Measurements from ENCODE around the gene MYO15A.

The MYO15A gene, protein sequence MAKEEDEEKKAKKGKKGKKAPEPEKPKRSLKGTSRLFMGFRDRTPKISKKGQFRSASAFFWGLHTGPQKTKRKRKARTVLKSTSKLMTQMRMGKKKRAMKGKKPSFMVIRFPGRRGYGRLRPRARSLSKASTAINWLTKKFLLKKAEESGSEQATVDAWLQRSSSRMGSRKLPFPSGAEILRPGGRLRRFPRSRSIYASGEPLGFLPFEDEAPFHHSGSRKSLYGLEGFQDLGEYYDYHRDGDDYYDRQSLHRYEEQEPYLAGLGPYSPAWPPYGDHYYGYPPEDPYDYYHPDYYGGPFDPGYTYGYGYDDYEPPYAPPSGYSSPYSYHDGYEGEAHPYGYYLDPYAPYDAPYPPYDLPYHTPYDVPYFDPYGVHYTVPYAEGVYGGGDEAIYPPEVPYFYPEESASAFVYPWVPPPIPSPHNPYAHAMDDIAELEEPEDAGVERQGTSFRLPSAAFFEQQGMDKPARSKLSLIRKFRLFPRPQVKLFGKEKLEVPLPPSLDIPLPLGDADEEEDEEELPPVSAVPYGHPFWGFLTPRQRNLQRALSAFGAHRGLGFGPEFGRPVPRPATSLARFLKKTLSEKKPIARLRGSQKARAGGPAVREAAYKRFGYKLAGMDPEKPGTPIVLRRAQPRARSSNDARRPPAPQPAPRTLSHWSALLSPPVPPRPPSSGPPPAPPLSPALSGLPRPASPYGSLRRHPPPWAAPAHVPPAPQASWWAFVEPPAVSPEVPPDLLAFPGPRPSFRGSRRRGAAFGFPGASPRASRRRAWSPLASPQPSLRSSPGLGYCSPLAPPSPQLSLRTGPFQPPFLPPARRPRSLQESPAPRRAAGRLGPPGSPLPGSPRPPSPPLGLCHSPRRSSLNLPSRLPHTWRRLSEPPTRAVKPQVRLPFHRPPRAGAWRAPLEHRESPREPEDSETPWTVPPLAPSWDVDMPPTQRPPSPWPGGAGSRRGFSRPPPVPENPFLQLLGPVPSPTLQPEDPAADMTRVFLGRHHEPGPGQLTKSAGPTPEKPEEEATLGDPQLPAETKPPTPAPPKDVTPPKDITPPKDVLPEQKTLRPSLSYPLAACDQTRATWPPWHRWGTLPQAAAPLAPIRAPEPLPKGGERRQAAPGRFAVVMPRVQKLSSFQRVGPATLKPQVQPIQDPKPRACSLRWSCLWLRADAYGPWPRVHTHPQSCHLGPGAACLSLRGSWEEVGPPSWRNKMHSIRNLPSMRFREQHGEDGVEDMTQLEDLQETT (N-terminal part only)

DNA sequence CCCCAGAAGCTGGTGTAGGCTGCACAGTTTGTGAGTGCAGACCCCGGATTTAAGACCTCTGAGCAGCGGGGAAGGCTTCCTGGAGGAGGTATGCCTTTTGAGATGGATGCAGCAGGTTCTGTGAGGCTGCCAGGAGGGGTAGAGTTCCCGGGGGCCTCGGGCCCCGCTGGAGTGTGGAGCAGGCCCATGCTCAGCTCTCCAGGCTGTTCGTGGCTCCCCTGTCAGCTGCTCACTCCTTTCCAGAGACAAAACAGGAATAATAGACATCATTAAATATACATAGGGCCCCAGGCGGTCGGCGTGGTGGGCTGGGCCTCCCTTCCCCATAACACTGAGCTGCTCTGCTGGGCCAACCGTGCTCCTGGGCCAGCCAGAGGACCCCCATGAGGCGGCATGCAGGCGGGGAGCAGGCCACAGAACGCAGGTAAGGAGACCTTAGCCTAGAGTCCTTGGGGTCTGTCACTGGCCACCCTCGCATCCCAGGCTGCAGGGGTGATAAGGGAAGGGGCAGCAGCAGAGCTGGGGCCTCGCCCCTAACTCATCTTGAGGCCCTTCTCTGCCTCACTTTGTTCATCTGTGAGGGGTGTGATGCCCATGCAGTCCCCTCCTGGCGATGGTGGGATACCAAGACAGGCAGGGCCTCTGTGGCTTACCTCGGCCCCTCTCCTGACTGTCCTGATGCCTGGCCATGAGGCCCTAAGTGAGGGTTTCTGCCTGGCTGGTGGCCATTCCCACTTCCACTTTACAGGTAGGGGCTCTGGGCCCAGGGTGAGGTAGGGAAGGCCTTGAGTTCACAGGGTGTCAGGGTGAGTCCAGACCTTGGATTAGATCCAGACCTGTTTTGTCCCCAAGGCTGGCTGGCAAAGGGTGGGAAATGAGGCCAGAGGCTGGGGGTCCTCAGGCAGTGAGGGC is at the start of gene MYO15A:
MYO15A (plus strand) TSS at position 356 of the 912 bp plus-strand sequence. CDS start 10,045 bp downstream, outside the sequence.
- TF ChIP-seq, protein P1, sequence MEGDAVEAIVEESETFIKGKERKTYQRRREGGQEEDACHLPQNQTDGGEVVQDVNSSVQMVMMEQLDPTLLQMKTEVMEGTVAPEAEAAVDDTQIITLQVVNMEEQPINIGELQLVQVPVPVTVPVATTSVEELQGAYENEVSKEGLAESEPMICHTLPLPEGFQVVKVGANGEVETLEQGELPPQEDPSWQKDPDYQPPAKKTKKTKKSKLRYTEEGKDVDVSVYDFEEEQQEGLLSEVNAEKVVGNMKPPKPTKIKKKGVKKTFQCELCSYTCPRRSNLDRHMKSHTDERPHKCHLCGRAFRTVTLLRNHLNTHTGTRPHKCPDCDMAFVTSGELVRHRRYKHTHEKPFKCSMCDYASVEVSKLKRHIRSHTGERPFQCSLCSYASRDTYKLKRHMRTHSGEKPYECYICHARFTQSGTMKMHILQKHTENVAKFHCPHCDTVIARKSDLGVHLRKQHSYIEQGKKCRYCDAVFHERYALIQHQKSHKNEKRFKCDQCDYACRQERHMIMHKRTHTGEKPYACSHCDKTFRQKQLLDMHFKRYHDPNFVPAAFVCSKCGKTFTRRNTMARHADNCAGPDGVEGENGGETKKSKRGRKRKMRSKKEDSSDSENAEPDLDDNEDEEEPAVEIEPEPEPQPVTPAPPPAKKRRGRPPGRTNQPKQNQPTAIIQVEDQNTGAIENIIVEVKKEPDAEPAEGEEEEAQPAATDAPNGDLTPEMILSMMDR (IDR thresholded peaks at IDR 0.05), result no peak
- no peaks in the 10 kb centered on the region for H3K9me3 ChIP-seq
- intact Hi-C loops (cut with DNase I; ENCODE audit: low total_unique reads), result no loop called here
- DNase-seq, result no peak
- no peaks in the 10 kb centered on the region for H3K4me1 ChIP-seq
- no peak within 1 kb of the TSS for H3K27ac ChIP-seq
- H3K36me3 ChIP-seq, result peaks cover 25 to 42% (median 38%) of the 10 kb centered on the region in 3 donors
- no peak within 1 kb of the TSS for H3K4me3 ChIP-seq
- H3K27me3 ChIP-seq, result no peaks in the 10 kb centered on the region

DNA sequence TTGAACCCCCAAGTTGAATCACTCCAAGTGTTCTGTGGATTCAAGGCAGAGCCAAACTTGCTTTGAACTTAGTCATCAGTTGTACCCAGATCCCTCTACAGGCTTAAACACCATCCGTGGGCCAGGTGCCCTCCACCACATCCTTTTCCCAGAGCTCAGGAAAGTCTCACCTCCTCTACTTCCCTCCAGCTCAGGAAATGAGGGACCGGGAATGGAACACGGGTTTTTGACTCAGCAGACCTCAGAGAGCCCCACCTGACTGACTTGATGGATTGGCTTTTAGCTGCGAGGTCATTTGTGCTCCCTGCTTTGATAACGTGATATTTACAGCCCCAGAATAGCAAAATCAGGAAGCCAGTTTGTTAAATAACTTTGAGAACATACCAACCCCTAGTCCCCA is 49.3 kb upstream of the MYO15A start:
- DNase-seq, result no peak
- Histone ChIP-seq H3K36me3 (peaks cover 65 to 98% (median 80%) of the 10 kb centered on the region in 3 donors), H3K4me1 (no peaks in the 10 kb centered on the region), H3K9me3 (no peaks in the 10 kb centered on the region), H3K27ac (no peak overlapping the region), H3K27me3 (no peaks in the 10 kb centered on the region), H3K4me3 (no peak overlapping the region)
- intact Hi-C loops (cut with DNase I; ENCODE audit: low total_unique reads), result no loop called here
- TF ChIP-seq, protein P1 (IDR thresholded peaks at IDR 0.05), result no peak

DNA sequence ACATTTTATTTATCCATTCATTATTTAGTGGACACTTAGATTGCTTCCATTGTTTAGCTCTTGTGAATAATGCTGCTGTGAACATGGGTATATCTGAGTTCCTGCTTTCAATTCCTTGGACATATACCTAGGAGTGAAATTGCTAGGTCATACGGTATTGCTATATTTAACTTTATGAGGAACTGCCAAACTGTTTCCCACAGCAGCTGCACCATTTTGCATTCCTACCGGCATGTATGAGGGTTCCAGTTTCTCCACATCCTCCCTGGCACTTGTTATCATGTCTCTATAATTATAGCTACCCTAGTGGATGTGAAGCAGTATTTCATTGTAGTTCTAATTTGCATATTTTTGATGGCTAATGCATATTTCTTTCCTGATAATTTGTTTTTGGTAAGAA is 44.5 kb upstream of the MYO15A start:
- DNase-seq, result no peak
- intact Hi-C loops (cut with DNase I; ENCODE audit: low total_unique reads), result no loop called here
- Histone ChIP-seq H3K9me3 (no peaks in the 10 kb centered on the region), H3K4me1 (no peaks in the 10 kb centered on the region), H3K36me3 (peaks cover 42 to 81% (median 55%) of the 10 kb centered on the region in 3 donors), H3K27ac (no peak overlapping the region), H3K4me3 (no peak overlapping the region), H3K27me3 (no peaks in the 10 kb centered on the region)
- TF ChIP-seq, protein P1 (IDR thresholded peaks at IDR 0.05), result no peak

DNA sequence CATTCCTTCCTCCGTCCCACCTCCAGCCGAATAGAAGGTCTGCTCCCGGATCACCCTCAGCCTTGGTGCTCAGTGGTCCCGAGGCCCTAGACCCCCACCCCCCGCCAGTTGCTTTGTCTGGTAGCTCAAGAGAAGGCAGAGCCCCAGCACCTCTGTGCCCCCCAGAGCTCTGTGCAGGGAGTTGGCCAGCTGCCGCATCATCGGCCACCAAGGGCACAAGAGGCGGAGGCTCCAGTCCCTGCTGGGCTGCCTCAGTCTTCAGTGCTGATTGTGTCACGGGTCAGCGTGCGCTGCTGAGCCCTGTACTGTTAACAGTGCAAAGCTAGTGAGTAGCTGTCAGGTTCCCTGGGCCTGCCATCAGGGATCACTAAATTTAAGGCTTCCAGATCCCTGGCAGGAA is 43.0 kb upstream of the MYO15A start:
- Histone ChIP-seq H3K36me3 (peaks cover 33 to 66% (median 46%) of the 10 kb centered on the region in 3 donors), H3K4me1 (peaks cover 0 to 4% (median 1%) of the 10 kb centered on the region in 4 donors)
- TF ChIP-seq, protein P1 (IDR thresholded peaks at IDR 0.05), result no peak

More for the DNA sequence above, 43.0 kb upstream of the MYO15A start:
- Histone ChIP-seq H3K4me3 (no peak overlapping the region), H3K27me3 (no peaks in the 10 kb centered on the region), H3K9me3 (no peaks in the 10 kb centered on the region), H3K27ac (no peak overlapping the region)
- intact Hi-C loops (cut with DNase I; ENCODE audit: low total_unique reads), result no loop called here
- DNase-seq, result no peak
